ENCODE measurements around the gene RPS27.

GRCh38 chr1:153963030-153963849 is 27.3 kb upstream of the RPS27 start, which contains the start of gene SLC39A1:
- TF ChIP-seq CTCF (IDR thresholded peaks at IDR 0.05) (no peak), POLR2A (IDR thresholded peaks at IDR 0.05) (peak; percentile 83), POLR2AphosphoS5 (IDR thresholded peaks at IDR 0.05) (peak; percentile 95)

Data from prostate gland (tissue), 2 donors.